ENCODE measurements around the gene HOTAIR.

GRCh38 chr12:53956914-53957536 is 17.7 kb downstream of the HOTAIR start:
- no peak for TF ChIP-seq CTCF (IDR thresholded peaks at IDR 0.05; ENCODE audit: insufficient read depth, low read depth, low read length)
- TF ChIP-seq EZH2 (IDR thresholded peaks at IDR 0.05; ENCODE audit: insufficient read depth, low read length): peak; percentile 38

Data from astrocyte (in vitro differentiated cells and primary cell).